ENCODE results near the gene MTO1. TPM values are rescaled to one million over a fixed set of nuclear protein-coding genes. Genes with fewer than 3 reads are reported as not detected.

MTO1 gene
- total and polyA plus RNA-seq, 2 of the 4 experiments (the other 2 are of a cell fraction): 15.0 to 39.8 TPM

- POLR2A ChIA-PET (ENCODE audit: unreplicated experiment): interaction anchor here (0.7 kb wide), 1 partner anchor 48 kb away, joined by 3 read pairs; no protein-coding TSS in a partner anchor
- dilution Hi-C loops (cut with HindIII; ENCODE audit: low sequenced_read_pairs, unreplicated experiment) (no loop called here), intact Hi-C loops (cut with micrococcal nuclease) (no loop called here), in situ Hi-C loops (cut with MboI; ENCODE audit: low sequenced_read_pairs) (no loop called here)
- H2BK5ac ChIP-seq (ENCODE audit: low read depth, low read length, poor library complexity, severe bottlenecking): no peak overlapping the region
- H4K8ac ChIP-seq (ENCODE audit: low read depth in 2 of 2, low read length in 2 of 2): no peak overlapping the region
- WGBS, 2 experiments (ENCODE audit: extremely low coverage in 2 of 2, insufficient read length in 1 of 2): no CpG with 5 or more reads among the region's 3 CpGs
- no peak overlapping the region for H3K4me3 ChIP-seq (ENCODE audit: insufficient read depth, low read depth, low read length)
- peaks cover 2% of the 10 kb centered on the region; the same call in 1 of the 2 replicates for H3K4me1 ChIP-seq (ENCODE audit: control insufficient read depth, insufficient read depth, low read length)
- TF ChIP-seq RCOR1 (IDR thresholded peaks at IDR 0.05; ENCODE audit: insufficient replicate concordance, low read length) (no peak), CTCF (conservative IDR thresholded peaks at IDR 0.05; ENCODE audit: low read depth, low read length) (no peak), MAFK (IDR thresholded peaks at IDR 0.05; ENCODE audit: low read depth, low read length) (no peak), NFE2L2 (IDR thresholded peaks at IDR 0.05; ENCODE audit: low read depth, low read length) (no peak), CEBPB (IDR thresholded peaks at IDR 0.05; ENCODE audit: low read depth, low read length) (no peak), POLR2A (IDR thresholded peaks at IDR 0.05; ENCODE audit: low read depth, low read length) (no peak), MAZ (IDR thresholded peaks at IDR 0.05; ENCODE audit: borderline replicate concordance, low read depth, low read length) (no peak), RFX5 (IDR thresholded peaks at IDR 0.05; ENCODE audit: low read depth, low read length) (no peak), BHLHE40 (IDR thresholded peaks at IDR 0.05; ENCODE audit: low read depth, low read length) (no peak), ELK1 (IDR thresholded peaks at IDR 0.05; ENCODE audit: borderline replicate concordance, low read depth, low read length) (no peak), USF2 (IDR thresholded peaks at IDR 0.05; ENCODE audit: low read depth, low read length) (no peak), RAD21 (IDR thresholded peaks at IDR 0.05; ENCODE audit: low read length) (no peak), SMC3 (IDR thresholded peaks at IDR 0.05; ENCODE audit: low read depth, low read length) (no peak), CHD1 (IDR thresholded peaks at IDR 0.05; ENCODE audit: low read depth, low read length) (no peak)
- H3K36me3 ChIP-seq (ENCODE audit: control insufficient read depth, insufficient read depth, low read length): no peaks in the 10 kb centered on the region
- no peak overlapping the region for H2AK5ac ChIP-seq (ENCODE audit: low read depth, low read length)
- CTCF ChIA-PET: interaction anchor here (1.0 kb wide), 1 partner anchor 49 kb away, joined by 3 read pairs; no protein-coding TSS in a partner anchor
- no peak overlapping the region for H3K4me2 ChIP-seq (ENCODE audit: low read depth, low read length)
- peak; percentile 10 for DNase-seq
- no peaks in the 10 kb centered on the region for H3K27me3 ChIP-seq (ENCODE audit: control insufficient read depth, insufficient read depth, low read length)
- peak overlapping the region; percentile 53 for H3K18ac ChIP-seq (ENCODE audit: low read depth, low read length)
- H2BK15ac ChIP-seq (ENCODE audit: low read depth, low read length): no peak overlapping the region
- H3K4ac ChIP-seq (ENCODE audit: low read depth, low read length): no peak overlapping the region
- no peak overlapping the region for H3K23ac ChIP-seq (ENCODE audit: low read depth, low read length)
- H4K20me1 ChIP-seq (ENCODE audit: insufficient read depth, low read length): no peaks in the 10 kb centered on the region
- H2BK20ac ChIP-seq (ENCODE audit: low read depth, low read length): no peak overlapping the region
- H2AK9ac ChIP-seq (replicated peaks; ENCODE audit: low read depth, low read length, poor library complexity): no peak overlapping the region
- H3K14ac ChIP-seq (replicated peaks; ENCODE audit: low read depth, low read length): no peak overlapping the region
- H4K5ac ChIP-seq (ENCODE audit: low read depth, low read length): no peak overlapping the region
- no peak overlapping the region for H3K56ac ChIP-seq (ENCODE audit: extremely low read depth, insufficient read depth, low read length)
- H2AFZ ChIP-seq (replicated peaks; ENCODE audit: low read length, poor library complexity): no peak overlapping the region
- H3K9ac ChIP-seq (ENCODE audit: low read depth, low read length): no peak overlapping the region
- H3K79me1 ChIP-seq (ENCODE audit: low read depth in 1 of 2, low read length in 2 of 2): no peaks in the 10 kb centered on the region
- ATAC-seq (ENCODE audit: low read depth): no peak
- BruUV-seq (replicated peaks): no TSS peak
- H3K27ac ChIP-seq (ENCODE audit: insufficient read depth, low read length): peak overlapping the region; percentile 44; the same call in 1 of the 2 replicates
- no peaks in the 10 kb centered on the region for H3K9me1 ChIP-seq (ENCODE audit: insufficient read depth, low read length)
- H3K9me3 ChIP-seq (ENCODE audit: control insufficient read depth, insufficient read depth, low read length): no peaks in the 10 kb centered on the region
- H4K91ac ChIP-seq (ENCODE audit: insufficient read depth, low read depth, low read length): no peak overlapping the region
- H2BK120ac ChIP-seq (ENCODE audit: low read depth, low read length): no peak overlapping the region
Observed at GRCh38 chr6:73532293-73532692, 70.8 kb downstream of the MTO1 start.

All from IMR-90 (cell line).